Panc1 (cell line): ENCODE results near the gene YAE1. TPM values are rescaled to one million over a fixed set of nuclear protein-coding genes. Genes with fewer than 3 reads are reported as not detected.

Experiments
- ATAC-seq: fragments of 200-7000 bp; cut with Tn5 transposase; 2 replicates; pipeline ENCODE4 v1.9.1; 2020; ENCODE audit warnings: mild to moderate bottlenecking, moderate library complexity
- BruUV-seq: library from RNA; stranded (reverse); fragments of 400-500 nt; replicated peaks from 2 replicates; lab custom pipeline; 2021; lab: Mats Ljungman, UMichigan
- CTCF ChIA-PET: fragments of 300-600 bp; sonication (Branson Sonifier 250); formaldehyde crosslinking; loops from one replicate; lab custom pipeline; 2022; ENCODE audit warnings: antibody characterized with exemption; lab: Charles Lee
- POLR2A ChIA-PET: fragments of 300-600 bp; sonication (Branson Sonifier 250); formaldehyde crosslinking; loops from one replicate; lab custom pipeline; 2022; ENCODE audit warnings: antibody characterized with exemption; lab: Charles Lee
- DNase-seq: peaks from one replicate; pipeline ENCODE4 v3.0.0-alpha.2; 2010; ENCODE audit warnings: low read depth, low spot score
- H3K27ac ChIP-seq: 2 replicates; pipeline ENCODE4 v1.5.1; 2011; ENCODE audit warnings: mild to moderate bottlenecking, low read length, inconsistent platforms
- H3K27me3 ChIP-seq: fragments of 200-500 bp; sonication (Bioruptor generic); 2 replicates; pipeline ENCODE4 v1.6.0; 2014; ENCODE audit warnings: low read length, inconsistent platforms; ENCODE audit not compliant: control insufficient read depth, insufficient read depth
- H3K36me3 ChIP-seq: fragments of 200-500 bp; sonication (Bioruptor generic); 2 replicates; pipeline ENCODE4 v1.5.1; 2014; ENCODE audit warnings: inconsistent platforms, mild to moderate bottlenecking, low read length, moderate library complexity; ENCODE audit not compliant: control insufficient read depth, insufficient read depth
- H3K4me1 ChIP-seq: 2 replicates; pipeline ENCODE4 v1.5.1; 2011; ENCODE audit warnings: inconsistent platforms, mild to moderate bottlenecking, low read length, moderate library complexity; ENCODE audit not compliant: control insufficient read depth, insufficient read depth
- H3K4me3 ChIP-seq, 2 experiments: 2 replicates each; pipeline ENCODE4 v1.5.1; 2011 to 2012; ENCODE audit warnings: low read depth in 2 of 2, low read length in 2 of 2, mild to moderate bottlenecking in 2 of 2, inconsistent platforms in 1 of 2, moderate library complexity in 1 of 2
- H3K9me3 ChIP-seq: fragments of 200-500 bp; sonication (Bioruptor generic); 2 replicates; pipeline ENCODE4 v1.5.1; 2014; ENCODE audit warnings: low read depth, mild to moderate bottlenecking, inconsistent platforms, low read length, moderate library complexity; ENCODE audit not compliant: control insufficient read depth, insufficient read depth
- POLR2AphosphoS5 ChIP-seq: IDR thresholded peaks from 2 replicates; pipeline ENCODE4 v1.6.1; 2012; ENCODE audit warnings: mild to moderate bottlenecking, low read depth, low read length, moderate library complexity
- SIN3A ChIP-seq: IDR thresholded peaks from 2 replicates; pipeline ENCODE4 v1.6.1; 2012; ENCODE audit warnings: low read depth, mild to moderate bottlenecking, low read length, moderate library complexity, borderline replicate concordance; ENCODE audit not compliant: insufficient read depth
- TCF7L2 ChIP-seq: IDR thresholded peaks from 2 replicates; pipeline ENCODE4 v1.6.1; 2011; ENCODE audit warnings: mild to moderate bottlenecking, low read depth, low read length, inconsistent platforms
- in situ Hi-C: cut with HindIII; loops from 2 replicates; pipeline ENCODE4 v1.10.0; 2016; ENCODE audit warnings: low sequenced_read_pairs, low pct_unique_long_range_greater_than_20kb
- intact Hi-C: fragments of 100-400 bp; cut with micrococcal nuclease; formaldehyde crosslinking; loops from one replicate; pipeline ENCODE4 v1.10.0; 2022; ENCODE audit not compliant: unreplicated experiment
- total RNA-seq: library from RNA; stranded (reverse); gene quantifications from one replicate; pipeline ENCODE4 v1.2.1, GENCODE V29; 2021; ENCODE audit not compliant: unreplicated experiment
- TF ChIP-seq, protein P1 (sequence below), 2 experiments: IDR thresholded peaks; 2 replicates each; pipeline ENCODE4 v1.6.1; 2011 to 2012; ENCODE audit warnings: low read depth in 2 of 2, control low read depth in 1 of 2, low read length in 1 of 2, mild to moderate bottlenecking in 1 of 2, moderate library complexity in 1 of 2; ENCODE audit not compliant: insufficient read depth in 1 of 2
- TF ChIP-seq, protein P2 (sequence below): fragments of 450-650 bp; IDR thresholded peaks from 2 replicates; pipeline ENCODE4 v1.5.1; 2017; ENCODE audit warnings: mild to moderate bottlenecking

YAE1 gene
- total RNA-seq, 1 experiment from 2014 or later = 20.1 TPM

DNA sequence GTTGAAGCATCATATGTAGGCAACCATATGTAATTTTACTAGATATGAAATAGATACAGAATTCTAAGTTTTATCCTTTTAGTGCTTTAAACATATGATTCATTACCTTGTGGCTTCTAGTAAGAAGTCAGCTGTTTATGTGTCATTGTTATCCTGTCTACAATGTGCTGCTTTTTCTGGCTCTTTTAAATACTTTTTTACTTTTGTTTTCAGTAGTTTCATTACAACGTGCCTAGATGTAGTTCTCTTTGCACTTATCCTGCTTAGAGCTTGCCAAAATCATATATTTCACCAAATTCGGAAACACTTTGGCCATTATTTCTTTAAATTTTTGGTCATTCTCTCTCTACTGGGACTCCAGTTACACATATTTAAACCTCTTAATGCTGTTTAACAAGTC lies 26.4 kb downstream of the YAE1 start:
- DNase-seq (no peak), ATAC-seq (no peak)
- no peaks in the 10 kb centered on the region for H3K4me1 ChIP-seq
- no peaks in the 10 kb centered on the region; the same call in 1 of the 2 replicates for H3K27me3 ChIP-seq
- intact Hi-C loops (no loop called here), in situ Hi-C loops (no loop called here)
- no peak overlapping the region for H3K4me3 ChIP-seq
- H3K9me3 ChIP-seq = no peaks in the 10 kb centered on the region
- no TSS peak for BruUV-seq
- ChIA-PET CTCF (no interaction called here), POLR2A (interaction anchor here (0.6 kb wide), 1 partner anchor 50 kb away, joined by 10 read pairs; no protein-coding TSS in a partner anchor)
- H3K36me3 ChIP-seq = no peaks in the 10 kb centered on the region
- TF ChIP-seq POLR2AphosphoS5 (no peak), SIN3A (no peak), TCF7L2 (no peak)
- TF ChIP-seq, protein P1, sequence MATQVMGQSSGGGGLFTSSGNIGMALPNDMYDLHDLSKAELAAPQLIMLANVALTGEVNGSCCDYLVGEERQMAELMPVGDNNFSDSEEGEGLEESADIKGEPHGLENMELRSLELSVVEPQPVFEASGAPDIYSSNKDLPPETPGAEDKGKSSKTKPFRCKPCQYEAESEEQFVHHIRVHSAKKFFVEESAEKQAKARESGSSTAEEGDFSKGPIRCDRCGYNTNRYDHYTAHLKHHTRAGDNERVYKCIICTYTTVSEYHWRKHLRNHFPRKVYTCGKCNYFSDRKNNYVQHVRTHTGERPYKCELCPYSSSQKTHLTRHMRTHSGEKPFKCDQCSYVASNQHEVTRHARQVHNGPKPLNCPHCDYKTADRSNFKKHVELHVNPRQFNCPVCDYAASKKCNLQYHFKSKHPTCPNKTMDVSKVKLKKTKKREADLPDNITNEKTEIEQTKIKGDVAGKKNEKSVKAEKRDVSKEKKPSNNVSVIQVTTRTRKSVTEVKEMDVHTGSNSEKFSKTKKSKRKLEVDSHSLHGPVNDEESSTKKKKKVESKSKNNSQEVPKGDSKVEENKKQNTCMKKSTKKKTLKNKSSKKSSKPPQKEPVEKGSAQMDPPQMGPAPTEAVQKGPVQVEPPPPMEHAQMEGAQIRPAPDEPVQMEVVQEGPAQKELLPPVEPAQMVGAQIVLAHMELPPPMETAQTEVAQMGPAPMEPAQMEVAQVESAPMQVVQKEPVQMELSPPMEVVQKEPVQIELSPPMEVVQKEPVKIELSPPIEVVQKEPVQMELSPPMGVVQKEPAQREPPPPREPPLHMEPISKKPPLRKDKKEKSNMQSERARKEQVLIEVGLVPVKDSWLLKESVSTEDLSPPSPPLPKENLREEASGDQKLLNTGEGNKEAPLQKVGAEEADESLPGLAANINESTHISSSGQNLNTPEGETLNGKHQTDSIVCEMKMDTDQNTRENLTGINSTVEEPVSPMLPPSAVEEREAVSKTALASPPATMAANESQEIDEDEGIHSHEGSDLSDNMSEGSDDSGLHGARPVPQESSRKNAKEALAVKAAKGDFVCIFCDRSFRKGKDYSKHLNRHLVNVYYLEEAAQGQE (IDR thresholded peaks at IDR 0.05; ENCODE audit: insufficient read depth in 1 of 2, low read depth in 2 of 2, low read length in 1 of 2) = no peak
- TF ChIP-seq, protein P2, sequence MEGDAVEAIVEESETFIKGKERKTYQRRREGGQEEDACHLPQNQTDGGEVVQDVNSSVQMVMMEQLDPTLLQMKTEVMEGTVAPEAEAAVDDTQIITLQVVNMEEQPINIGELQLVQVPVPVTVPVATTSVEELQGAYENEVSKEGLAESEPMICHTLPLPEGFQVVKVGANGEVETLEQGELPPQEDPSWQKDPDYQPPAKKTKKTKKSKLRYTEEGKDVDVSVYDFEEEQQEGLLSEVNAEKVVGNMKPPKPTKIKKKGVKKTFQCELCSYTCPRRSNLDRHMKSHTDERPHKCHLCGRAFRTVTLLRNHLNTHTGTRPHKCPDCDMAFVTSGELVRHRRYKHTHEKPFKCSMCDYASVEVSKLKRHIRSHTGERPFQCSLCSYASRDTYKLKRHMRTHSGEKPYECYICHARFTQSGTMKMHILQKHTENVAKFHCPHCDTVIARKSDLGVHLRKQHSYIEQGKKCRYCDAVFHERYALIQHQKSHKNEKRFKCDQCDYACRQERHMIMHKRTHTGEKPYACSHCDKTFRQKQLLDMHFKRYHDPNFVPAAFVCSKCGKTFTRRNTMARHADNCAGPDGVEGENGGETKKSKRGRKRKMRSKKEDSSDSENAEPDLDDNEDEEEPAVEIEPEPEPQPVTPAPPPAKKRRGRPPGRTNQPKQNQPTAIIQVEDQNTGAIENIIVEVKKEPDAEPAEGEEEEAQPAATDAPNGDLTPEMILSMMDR = no peak
- no peak overlapping the region for H3K27ac ChIP-seq

DNA sequence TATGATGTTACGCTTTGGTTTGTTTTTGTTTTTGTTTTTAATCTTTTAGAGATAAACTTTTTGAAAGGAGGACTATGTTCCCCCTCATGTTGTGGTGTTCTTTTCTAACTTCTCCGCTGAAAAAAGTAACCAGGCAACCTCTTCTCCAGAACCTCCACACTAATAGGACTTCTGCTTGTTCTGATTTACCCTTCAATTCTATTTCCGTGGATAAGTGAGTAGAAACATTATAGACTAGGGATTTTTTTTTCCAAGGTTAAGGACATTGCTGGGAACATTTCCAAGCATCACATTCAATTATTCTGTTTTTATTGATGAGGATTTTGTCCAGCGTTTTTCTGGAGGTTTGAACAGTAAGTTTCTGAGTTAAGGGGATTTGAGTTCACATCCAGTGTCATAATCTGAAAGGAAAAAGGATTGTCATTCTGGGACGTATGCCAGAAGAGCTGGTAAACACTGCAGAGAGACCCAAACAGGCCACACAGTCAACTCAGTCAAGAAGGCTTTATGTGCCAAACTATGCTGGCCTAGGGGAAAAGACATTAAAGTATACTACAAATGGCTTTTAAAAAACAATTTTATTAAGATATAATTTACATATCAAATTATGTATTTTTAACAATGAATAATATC lies 28.9 kb downstream of the YAE1 start:
- Histone ChIP-seq H3K9me3 (no peaks in the 10 kb centered on the region), H3K27ac (no peak overlapping the region), H3K4me1 (no peaks in the 10 kb centered on the region), H3K27me3 (no peaks in the 10 kb centered on the region; the same call in 1 of the 2 replicates), H3K36me3 (no peaks in the 10 kb centered on the region), H3K4me3 (no peak overlapping the region)
- TF ChIP-seq TCF7L2 (no peak), POLR2AphosphoS5 (no peak), SIN3A (no peak)
- TF ChIP-seq, protein P1 (IDR thresholded peaks at IDR 0.05; ENCODE audit: insufficient read depth in 1 of 2, low read depth in 2 of 2, low read length in 1 of 2) = no peak
- TF ChIP-seq, protein P2 = no peak
- BruUV-seq = no TSS peak
- POLR2A ChIA-PET = no interaction called here
- DNase-seq = no peak
- ATAC-seq = no peak
- in situ Hi-C loops = no loop called here
- intact Hi-C loops = no loop called here
- CTCF ChIA-PET = no interaction called here
